PC-9 (cell line): ENCODE data around the gene TMEM238L.

ENCODE experiments used
- CTCF ChIP-seq: fragments of 200-600 bp; sonication (generic); conservative IDR thresholded peaks from 2 replicates; pipeline ENCODE4 v1.6.1; 2017; ENCODE audit warnings: mixed run types, antibody characterized with exemption, mild to moderate bottlenecking, moderate library complexity
- EZH2 ChIP-seq: fragments of 200-600 bp; sonication (generic); IDR thresholded peaks from 2 replicates; pipeline ENCODE4 v1.8.0; 2017; ENCODE audit warnings: antibody characterized with exemption, low read depth

DNA sequence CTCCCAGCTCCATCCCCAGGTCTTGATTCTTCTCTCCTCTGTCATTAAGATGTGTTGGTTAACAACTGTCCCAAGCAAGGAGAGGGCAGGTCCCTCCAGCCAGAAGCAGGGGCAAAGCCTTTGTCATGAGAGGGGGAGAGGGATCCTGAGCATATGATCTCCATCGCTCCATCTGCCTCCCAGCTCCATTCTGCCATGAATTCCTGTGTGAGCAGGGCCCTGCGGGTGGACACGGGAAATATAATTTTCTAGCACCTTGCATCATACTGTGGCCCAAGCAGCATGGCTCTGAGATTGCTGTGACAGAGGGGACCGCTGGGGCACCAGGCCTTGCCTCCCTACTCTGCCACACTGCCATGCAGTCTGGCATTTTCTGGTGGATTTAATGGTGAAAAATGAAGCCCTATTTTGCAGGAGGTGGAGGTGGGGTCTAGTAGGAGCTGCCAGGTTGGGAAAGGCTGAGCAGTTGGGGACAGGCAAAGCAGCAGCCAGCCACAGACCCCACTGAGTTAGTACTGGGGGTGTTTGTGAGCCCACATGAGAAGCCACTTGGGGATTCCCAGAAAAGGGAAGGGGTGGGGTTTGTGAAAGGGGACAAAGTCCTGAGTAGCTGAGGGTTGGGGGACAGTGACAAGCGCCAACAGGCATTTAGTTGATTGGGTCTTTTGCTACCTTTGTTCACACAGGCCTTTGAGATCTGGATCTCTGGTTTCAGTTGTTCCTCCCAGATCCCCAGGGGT lies 16.4 kb downstream of the TMEM238L start:
- TF ChIP-seq CTCF (no peak), EZH2 (no peak)
